Left colon (tissue), 2 donors: ENCODE results near the gene EMC8. TPM values are rescaled to one million over a fixed set of nuclear protein-coding genes. Genes with fewer than 3 reads are reported as not detected.
A peak's percentile ranks its signal among the peaks of the same experiment; 100 is the strongest.
"Not testable (repeated sequence)": the region's sequence is repeated elsewhere in the genome, so short reads cannot be mapped to it uniquely, and the experiment has no call there.

ENCODE experiments used
- ATAC-seq: fragments of 200-7000 bp; cut with Tn5 transposase; one replicate; pipeline ENCODE4 v1.9.1; 2020; ENCODE audit warnings: mild to moderate bottlenecking, moderate library complexity
- DNase-seq, 2 donors: peaks; one replicate each; pipeline ENCODE4 v3.0.0-alpha.2; 2020
- intact Hi-C, 2 donors: fragments of 100-400 bp; cut with DNase I in 1 of 2; cut with micrococcal nuclease in 1 of 2; formaldehyde crosslinking; loops; one replicate each; pipeline versions ENCODE4 v1.11.2 to v1.14.0; 2022; cut with DNase I, micrococcal nuclease
- total RNA-seq, 2 donors: library from RNA; stranded (reverse); fragmentation: NEBNext Ultra II Directional; extraction: Animal tissue kit (Norgen Biotek cat#: 25700); gene quantifications; one replicate each; pipeline ENCODE4 v1.2.1, GENCODE V29; 2021
- donor health status: DM: no; HTN: no; CAD: no.
- donor health status: DM: yes; HTN: yes; CAD: no.

EMC8 gene
- total RNA-seq, 2 donors from 2014 or later, result 31.2 to 31.3 TPM

- intact Hi-C loops, result loop anchor here (5.0 to 10.0 kb wide), 2 partner anchors 163 to 196 kb away; no protein-coding TSS in a partner anchor
- DNase-seq (peak; percentile 78 to 83), ATAC-seq (peak; percentile 91)
Observed at GRCh38 chr16:85821390-85822135, 22.2 kb upstream of the EMC8 start.

GRCh38 chr16:85820604-85821372, 21.4 kb upstream of the EMC8 start:
- intact Hi-C loops, result loop anchor here (5.0 to 10.0 kb wide), 2 partner anchors 164 to 197 kb away; no protein-coding TSS in a partner anchor
- ATAC-seq, result peak; percentile 37
- DNase-seq, result peak in 1 of 2 donors; percentile 29

- DNase-seq, result no peak
- intact Hi-C loops, result loop anchor here (5.0 to 10.0 kb wide), 2 partner anchors 165 to 198 kb away; no protein-coding TSS in a partner anchor
- no peak for ATAC-seq
Observed at GRCh38 chr16:85819771-85820170, 20.4 kb upstream of the EMC8 start.

GRCh38 chr16:85819245-85819644, 19.9 kb upstream of the EMC8 start:
- intact Hi-C loops, result no loop called here
- peak; percentile 78 for ATAC-seq
- DNase-seq, result peak; percentile 83 to 94

DNA sequence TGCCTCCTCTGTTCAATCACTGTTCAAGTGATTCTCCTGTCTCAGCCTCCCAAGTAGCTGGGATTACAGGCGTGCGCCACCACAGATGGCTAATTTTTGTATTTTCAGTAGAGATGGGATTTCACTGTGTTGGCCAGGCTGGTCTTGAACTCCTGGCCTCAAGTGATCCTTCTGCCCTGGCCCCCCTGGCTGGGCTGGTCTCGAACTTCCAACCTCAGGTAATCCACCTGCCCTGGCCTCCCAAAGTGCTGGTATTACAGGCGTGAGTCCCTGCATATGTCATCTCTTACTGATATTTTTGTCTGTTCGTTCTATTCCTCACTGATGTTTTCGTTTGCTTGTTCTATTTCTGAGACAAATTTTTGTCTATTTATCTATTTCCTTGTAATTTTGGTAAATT, 17.9 kb upstream of the EMC8 start:
- DNase-seq, ATAC-seq, intact Hi-C loops: not testable (repeated sequence)

GRCh38 chr16:85816159-85816558, 16.8 kb upstream of the EMC8 start:
- DNase-seq (no peak), ATAC-seq (no peak)
- intact Hi-C loops, result no loop called here

DNA sequence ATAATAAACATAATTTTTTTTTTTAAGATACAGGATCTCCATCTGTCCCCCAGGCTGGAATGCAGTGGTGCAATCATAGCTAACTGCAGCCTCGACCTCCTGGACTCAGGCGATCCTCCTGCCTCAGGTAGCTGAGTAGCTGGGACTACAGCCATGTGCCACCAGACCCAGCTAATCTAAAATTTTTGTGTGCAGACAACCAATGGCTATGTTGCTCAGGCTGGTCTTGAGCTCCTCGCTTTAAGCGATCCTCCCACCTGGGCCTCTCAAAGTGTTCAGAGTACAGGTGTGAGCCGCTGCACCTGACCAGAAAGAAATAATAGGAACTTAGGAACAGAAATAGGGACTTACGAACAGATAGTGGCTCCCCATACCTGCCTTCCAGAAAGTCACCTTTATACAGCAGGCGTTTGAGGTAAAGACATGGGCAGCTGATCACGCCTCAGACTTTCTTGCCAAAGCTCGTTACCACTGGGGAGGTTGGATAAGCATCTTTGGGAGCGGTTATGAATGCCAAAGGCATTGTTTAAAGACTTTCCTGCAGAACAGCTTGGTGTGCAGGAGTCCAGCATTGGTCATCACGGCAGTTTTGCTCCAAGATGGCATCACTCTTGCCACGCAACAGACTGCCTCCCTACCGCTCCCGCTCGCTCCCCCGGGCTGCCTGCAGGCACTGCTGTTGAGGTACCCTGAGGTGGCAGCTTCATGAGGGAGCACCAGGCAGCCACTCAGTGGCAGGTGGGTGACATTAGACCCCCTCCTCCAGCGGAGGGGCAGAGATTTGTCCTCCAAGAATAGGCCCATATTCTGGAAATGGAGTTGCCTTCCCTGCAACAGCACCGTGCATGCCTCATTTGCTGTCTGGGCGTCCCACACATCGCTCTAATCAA, 13.7 kb upstream of the EMC8 start:
- ATAC-seq (no peak), DNase-seq (no peak)
- intact Hi-C loops, result no loop called here

DNA sequence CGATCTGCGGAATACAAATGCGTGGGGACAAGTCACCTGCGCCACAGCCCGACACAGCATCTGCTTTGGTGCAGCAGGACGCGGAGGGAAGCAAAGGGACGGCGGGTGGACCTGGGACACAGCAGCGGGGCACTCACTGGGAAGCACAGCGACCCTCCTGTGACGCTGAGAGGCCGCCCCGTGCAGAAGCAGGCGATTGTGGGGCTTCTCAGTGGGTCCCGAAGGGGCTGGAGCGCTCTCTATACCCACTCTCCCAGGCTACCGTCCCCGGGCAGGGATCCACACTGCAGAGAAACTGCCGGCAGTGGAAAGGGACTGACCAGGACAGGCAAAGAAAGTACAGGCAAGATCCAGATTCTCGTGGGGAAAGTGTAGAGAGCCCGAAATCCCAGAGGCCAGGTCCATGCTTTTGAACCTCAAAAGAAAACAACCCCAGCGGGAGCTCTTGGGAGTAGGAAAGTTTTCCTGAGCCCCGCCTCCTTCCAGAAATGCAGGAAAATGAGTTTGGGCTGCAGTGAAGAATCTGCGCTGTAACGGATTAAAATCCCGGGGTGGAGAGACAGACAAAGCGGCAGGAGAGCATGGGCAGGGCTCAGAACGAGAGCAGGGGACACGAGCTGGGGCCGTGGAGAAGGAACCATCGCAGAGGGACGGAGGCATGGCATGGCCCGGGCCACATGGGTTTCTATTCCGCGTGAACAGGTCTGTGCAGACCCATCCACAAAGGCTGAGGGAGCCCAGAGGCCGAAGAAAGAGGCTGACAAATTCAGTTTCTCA, 12.9 kb upstream of the EMC8 start:
- intact Hi-C loops, result no loop called here
- DNase-seq (no peak), ATAC-seq (no peak)

- intact Hi-C loops, result no loop called here
- ATAC-seq (peak; percentile 4), DNase-seq (no peak)
Observed at GRCh38 chr16:85810742-85811115, 11.4 kb upstream of the EMC8 start.

DNA sequence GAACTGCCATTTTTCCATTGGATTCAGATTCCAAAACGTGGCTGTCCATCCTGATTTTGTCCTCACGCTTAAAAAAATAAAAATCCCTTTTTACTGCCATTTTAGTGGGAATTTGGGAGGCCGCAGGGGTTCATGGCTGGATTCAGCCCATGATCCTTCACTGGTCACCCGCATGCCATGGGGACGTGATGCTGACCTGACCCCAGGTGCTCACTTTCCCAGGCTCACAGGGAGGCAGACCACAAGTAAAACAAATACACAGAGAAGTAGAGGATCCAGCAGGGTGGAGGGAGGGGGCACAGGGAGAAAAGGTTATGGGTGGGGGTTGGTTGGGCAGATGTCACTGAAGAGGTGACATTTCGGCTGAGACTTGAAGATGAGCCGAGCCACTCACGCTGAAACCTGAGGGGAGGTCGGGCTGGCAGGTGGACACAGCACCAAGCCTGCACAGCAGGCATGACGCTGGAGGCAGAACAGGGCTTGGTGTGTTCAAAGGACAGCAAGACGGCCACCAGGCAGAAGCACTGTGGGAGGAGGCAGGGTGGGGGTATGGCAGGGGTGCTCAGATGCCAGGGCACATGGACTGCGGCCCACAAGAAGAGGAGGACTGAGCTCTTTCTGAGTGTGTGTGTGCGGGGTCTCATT, 10.9 kb upstream of the EMC8 start:
- DNase-seq (no peak), ATAC-seq (peak; percentile 21)
- intact Hi-C loops, result no loop called here

DNA sequence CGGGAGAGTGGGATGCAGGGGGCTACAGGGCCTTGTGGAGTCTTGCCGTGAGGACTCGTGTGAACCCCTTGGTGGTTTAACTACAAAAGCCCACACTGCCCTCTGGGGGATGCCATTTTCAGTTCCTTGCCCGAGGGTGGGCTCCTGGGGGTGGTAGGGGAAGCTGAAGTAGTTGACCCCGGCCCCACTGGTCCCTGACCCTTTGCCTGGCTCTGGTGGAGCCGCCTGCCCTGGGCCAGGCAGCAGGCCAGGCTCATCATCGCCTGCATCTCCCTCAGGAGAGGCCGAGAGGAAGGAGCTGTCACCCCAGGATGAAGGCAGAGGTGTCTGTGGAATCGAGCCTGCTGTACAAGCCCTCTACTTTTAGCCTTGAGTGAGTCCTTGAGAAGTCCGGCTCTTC, 10.3 kb upstream of the EMC8 start:
- DNase-seq (no peak), ATAC-seq (no peak)
- intact Hi-C loops, result no loop called here

DNA sequence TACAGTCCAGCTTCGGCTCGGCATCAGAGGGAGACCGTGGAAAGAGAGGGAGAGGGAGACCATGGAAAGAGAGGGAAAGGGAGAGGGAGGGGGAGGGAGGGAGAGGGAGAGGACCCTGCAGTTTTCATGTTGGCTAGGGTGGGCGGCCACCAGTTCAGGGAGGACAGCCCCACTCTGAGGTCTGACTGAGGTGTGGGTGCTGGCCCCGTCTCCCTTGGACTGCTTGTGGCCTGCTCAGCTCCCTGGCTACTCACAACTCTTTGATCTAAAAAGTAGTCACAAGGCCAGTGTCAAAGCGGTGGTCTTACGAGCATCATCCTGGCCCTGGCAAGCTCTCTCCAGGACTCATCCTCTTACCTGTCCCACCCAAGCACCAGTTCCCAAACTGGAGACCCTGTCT, 9.6 kb upstream of the EMC8 start:
- ATAC-seq, result no peak
- no peak for DNase-seq
- intact Hi-C loops, result no loop called here

DNA sequence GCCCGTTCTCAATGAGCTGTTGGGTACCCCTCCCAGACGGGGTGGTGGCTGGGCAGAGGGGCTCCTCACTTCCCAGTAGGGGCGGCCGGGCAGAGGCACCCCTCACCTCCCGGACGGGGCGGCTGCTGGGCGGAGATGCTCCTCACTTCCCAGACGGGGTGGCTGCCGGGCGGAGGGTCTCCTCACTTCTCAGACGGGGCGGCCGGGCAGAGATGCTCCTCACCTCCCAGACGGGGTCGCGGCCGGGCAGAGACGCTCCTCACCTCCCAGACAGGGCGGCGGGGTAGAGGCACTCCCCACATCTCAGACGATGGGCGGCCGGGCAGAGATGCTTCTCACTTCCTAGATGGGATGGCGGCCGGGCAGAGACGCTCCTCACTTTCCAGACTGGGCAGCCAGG, 8.8 kb upstream of the EMC8 start:
- ATAC-seq, intact Hi-C loops, DNase-seq: not testable (repeated sequence)

DNA sequence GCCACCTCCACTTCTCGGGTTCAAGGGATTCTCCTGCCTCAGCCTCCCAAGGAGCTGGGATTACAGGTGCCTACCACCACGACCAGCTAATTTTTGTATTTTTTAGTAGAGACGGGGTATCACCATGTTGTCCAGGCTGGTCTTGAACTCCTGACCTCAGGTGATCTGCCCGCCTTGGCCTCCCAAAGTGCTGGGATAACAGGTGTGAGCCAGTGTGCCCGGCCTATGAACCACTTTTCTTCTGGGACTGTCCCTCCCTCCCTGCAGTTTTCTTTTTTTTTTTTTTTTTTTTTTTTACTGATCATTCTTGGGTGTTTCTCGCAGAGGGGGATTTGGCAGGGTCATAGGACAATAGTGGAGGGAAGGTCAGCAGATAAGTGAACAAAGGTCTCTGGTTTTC, 8.0 kb upstream of the EMC8 start:
- intact Hi-C loops, ATAC-seq, DNase-seq: not testable (repeated sequence)

DNA sequence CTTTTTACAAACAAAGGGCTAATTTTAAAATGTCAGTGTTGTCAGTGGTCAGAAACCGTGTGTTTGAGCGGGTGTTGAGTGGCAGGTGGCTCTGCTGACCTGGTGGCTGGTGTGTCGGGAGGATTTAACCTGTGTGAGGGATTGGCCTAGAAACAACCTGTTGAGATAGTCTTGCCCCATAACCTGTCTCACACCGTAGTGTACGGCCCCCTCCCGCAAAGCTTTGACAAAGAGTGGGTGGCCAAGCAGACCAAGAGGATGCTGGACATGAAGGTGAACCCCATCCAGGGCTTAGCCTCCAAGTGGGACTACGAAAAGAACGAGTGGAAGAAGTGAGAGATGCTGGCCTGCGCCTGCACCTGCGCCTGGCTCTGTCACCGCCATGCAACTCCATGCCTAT, 7.2 kb upstream of the EMC8 start:
- no peak for DNase-seq
- intact Hi-C loops, result no loop called here
- ATAC-seq, result no peak

DNA sequence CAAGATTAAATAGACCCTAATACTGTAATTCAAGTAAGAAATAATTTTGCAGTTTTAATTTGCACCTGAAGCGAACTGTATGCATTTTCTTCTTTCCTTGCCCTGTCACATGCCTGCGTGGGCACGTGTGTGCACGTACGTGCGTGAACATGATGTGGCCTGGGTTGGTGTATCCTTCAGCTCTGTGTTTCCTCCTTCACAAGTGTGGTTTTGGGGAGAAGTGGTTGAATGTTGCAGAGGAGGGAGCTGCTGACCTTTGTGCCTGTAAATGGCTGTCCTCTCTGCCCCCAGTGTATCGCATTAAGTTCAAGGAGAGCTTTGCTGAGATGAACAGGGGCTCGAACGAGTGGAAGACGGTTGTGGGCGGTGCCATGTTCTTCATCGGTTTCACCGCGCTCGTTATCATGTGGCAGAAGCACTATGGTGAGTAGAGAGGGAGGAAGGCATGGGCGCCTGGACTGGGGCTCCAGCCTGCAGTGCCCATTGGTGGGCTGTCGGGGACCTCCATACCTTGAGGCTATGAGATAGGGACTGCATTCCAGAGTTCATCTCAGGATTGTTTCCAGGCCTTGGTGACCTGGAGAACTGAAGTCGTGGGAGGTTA, 6.2 kb upstream of the EMC8 start:
- DNase-seq (no peak), ATAC-seq (no peak)
- intact Hi-C loops, result no loop called here

- intact Hi-C loops, result no loop called here
- DNase-seq (peak in 1 of 2 donors; percentile 5), ATAC-seq (no peak)
Observed at GRCh38 chr16:85803570-85803969, 4.2 kb upstream of the EMC8 start.

DNA sequence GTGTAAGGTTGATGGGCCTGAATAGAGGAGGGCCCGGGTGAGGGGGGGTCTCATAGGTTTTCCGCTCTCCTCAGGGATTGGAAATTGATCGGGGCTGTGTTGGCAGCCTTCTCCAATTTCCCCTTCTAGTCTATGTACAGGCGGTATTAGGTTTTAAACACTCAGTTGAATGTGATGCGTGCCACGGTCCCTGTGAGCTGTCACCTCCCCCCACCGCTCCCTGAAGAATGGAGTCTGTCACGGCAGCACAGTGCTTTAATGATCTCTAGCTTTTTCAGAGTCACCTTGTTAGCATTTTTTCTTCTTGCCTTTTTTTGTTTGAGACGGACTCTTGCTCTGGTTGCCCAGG, 951 bp upstream of the EMC8 start:
- peak; percentile 24 for ATAC-seq
- no peak for DNase-seq
- intact Hi-C loops, result no loop called here
